ENCODE results near the gene MAD1L1. TPM values are rescaled to one million over a fixed set of nuclear protein-coding genes. Genes with fewer than 3 reads are reported as not detected.

The MAD1L1 gene
- total and polyA plus RNA-seq, 10 donors = 47.3 to 118 (median 68.2) TPM

GRCh38 chr7:1965579-1966294 lies 267.0 kb downstream of the MAD1L1 start:
- Histone ChIP-seq H3K9me3 (peaks cover 0 to 16% (median 6%) of the 10 kb centered on the region in 8 donors), H3K4me3 (no peak overlapping the region), H3K27ac (no peak overlapping the region), H3K27me3 (replicated peaks in 1 of 7) (no peaks in the 10 kb centered on the region), H3K36me3 (peaks cover 0 to 60% (median 0%) of the 10 kb centered on the region in 6 donors), H3K4me1 (peaks cover 0 to 13% (median 7%) of the 10 kb centered on the region in 6 donors)
- no peak for TF ChIP-seq POLR2AphosphoS5 (IDR thresholded peaks at IDR 0.05)
- no peak for TF ChIP-seq CTCF (IDR thresholded peaks at IDR 0.05 in 8 of 11, conservative IDR thresholded peaks at IDR 0.05 in 3 of 11)
- no peak for TF ChIP-seq POLR2A (IDR thresholded peaks at IDR 0.05)
- 92 to 95% (median 94%) methylated on average over 25 to 26 of the region's 26 CpGs for WGBS, 5 donors
- DNase-seq = peak; percentile 61
- intact Hi-C loops (cut with DNase I; ENCODE audit: low total_unique reads) = no loop called here

DNA sequence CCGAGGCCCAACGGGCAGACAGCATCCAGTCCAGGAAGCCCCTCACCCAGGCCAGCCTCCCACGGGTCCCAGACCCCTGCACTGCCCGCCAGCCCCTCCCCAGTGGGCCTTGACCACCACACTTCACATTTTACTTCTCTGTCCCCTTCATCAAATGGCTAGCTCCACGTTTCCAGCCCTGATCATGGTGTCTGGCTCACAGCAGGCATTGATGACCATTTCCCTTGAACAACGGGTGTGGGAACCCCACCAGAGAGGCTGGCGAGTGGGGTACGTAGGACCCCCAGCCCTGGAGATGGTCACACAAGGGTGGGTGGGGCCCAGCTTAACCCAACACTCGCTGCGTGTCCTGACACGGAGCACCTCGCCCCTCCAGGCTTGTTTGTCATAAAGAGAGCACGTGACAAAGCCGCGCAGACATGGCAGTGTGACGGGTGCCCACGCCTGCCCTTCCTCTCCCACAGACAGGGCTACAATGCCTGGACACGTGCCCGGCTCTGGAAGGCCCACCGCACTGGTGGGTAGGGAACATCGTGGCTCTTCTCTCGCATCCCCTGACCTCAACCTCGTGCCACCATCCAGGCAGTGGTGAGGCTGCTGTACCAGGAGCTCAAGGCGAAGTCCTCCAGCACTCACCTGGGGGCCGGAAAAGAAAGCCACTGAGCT lies 267.7 kb downstream of the MAD1L1 start:
- Histone ChIP-seq H3K27ac (no peak overlapping the region), H3K27me3 (replicated peaks in 1 of 7) (no peaks in the 10 kb centered on the region), H3K36me3 (peaks cover 0 to 57% (median 0%) of the 10 kb centered on the region in 6 donors), H3K9me3 (peaks cover 0 to 16% (median 6%) of the 10 kb centered on the region in 8 donors), H3K4me3 (no peak overlapping the region), H3K4me1 (peaks cover 0 to 13% (median 7%) of the 10 kb centered on the region in 6 donors)
- peak; percentile 58 for DNase-seq
- TF ChIP-seq POLR2AphosphoS5 (IDR thresholded peaks at IDR 0.05) = no peak
- no peak for TF ChIP-seq CTCF (IDR thresholded peaks at IDR 0.05 in 8 of 11, conservative IDR thresholded peaks at IDR 0.05 in 3 of 11)
- no peak for TF ChIP-seq POLR2A (IDR thresholded peaks at IDR 0.05)
- 91 to 94% (median 94%) methylated on average over 9 to 25 of the region's 25 CpGs for WGBS, 5 donors
- intact Hi-C loops (cut with DNase I; ENCODE audit: low total_unique reads) = no loop called here

DNA sequence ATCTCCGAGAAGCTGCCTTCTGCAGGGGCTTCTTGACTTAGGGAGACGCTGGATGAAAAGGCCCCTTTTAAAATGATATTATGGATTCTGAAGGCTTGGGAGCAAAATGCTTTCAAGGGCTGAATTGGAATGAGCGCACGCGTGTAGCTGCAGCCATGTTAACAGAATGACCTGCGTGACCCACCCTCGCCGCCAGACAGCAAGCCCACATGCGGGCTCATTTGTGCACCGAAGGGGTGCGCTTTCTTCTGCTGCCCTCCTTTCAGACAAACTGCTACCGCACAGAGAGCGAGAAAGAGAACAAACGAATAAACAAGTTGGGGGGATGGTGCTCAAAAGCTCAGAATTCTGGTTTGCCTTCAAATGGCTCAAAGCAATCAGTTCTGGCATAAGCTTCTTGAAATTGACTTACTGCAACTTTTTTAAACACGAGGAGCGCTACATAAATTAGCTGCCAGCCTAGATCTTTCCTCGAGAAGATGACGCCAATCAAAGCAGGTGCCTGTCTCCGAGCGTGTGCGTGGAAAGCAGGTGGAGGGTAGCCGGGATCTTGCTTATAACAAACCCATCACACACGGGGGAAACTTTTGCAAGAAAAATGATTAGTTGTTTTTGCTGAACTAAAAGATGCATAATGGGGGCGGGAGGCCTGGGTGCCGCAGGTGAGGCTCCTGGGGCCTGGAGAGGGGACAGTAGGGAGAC lies 268.4 kb downstream of the MAD1L1 start:
- TF ChIP-seq CTCF (IDR thresholded peaks at IDR 0.05 in 8 of 11, conservative IDR thresholded peaks at IDR 0.05 in 3 of 11) = no peak
- no peak for TF ChIP-seq POLR2AphosphoS5 (IDR thresholded peaks at IDR 0.05)
- no peak overlapping the region for H3K4me3 ChIP-seq
- peaks cover 0 to 6% (median 2%) of the 10 kb centered on the region in 6 donors for H3K4me1 ChIP-seq
- WGBS, 5 donors = 93 to 97% (median 94%) methylated on average over 25 of the region's 25 CpGs
- H3K36me3 ChIP-seq = peaks cover 0 to 57% (median 0%) of the 10 kb centered on the region in 6 donors
- H3K27me3 ChIP-seq (replicated peaks in 1 of 7) = no peaks in the 10 kb centered on the region
- intact Hi-C loops (cut with DNase I; ENCODE audit: low total_unique reads) = no loop called here
- no peak for DNase-seq
- no peak overlapping the region for H3K27ac ChIP-seq
- peaks cover 0 to 16% (median 6%) of the 10 kb centered on the region in 8 donors for H3K9me3 ChIP-seq
